ENCODE data around the gene PTF1A. TPM values are rescaled to one million over a fixed set of nuclear protein-coding genes. Genes with fewer than 3 reads are reported as not detected.

Gene PTF1A
- total RNA-seq, 1 donor from 2014 or later: not detected

- no peak overlapping the region for H3K4me3 Mint-ChIP-seq (ENCODE audit: unreplicated experiment)
Observed at GRCh38 chr10:23186697-23187096, 5.4 kb upstream of the PTF1A start.

DNA sequence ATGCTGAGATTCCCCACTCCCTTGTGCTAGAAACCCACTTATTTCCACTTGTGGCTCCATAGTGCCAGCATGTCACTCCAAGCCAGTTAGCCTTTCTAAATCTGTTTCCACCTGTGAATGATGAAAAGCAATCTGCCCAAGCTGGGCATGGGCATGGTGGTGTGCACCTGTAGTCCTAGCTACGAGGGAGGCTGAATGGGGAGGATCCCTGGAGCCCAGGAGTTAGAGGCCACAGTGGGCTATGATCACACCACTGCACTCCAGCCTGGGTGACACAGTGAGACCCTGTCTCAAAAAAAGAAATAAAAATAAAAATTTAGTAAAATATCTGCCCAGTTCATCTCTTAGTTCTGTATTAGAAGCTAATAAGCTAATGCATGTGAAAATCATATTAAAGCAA, 5.0 kb upstream of the PTF1A start:
- H3K36me3 Mint-ChIP-seq (ENCODE audit: unreplicated experiment): no peaks in the 10 kb centered on the region
- H3K9me3 Mint-ChIP-seq (ENCODE audit: unreplicated experiment): no peaks in the 10 kb centered on the region
- peaks cover 5% of the 10 kb centered on the region for H3K4me1 Mint-ChIP-seq (ENCODE audit: unreplicated experiment)
- H3K27me3 Mint-ChIP-seq (ENCODE audit: unreplicated experiment): peaks cover 44% of the 10 kb centered on the region
- no peak for DNase-seq (ENCODE audit: extremely low spot score, unreplicated experiment)
- H3K27ac Mint-ChIP-seq (ENCODE audit: unreplicated experiment): no peak overlapping the region
- no peak overlapping the region for H3K4me3 Mint-ChIP-seq (ENCODE audit: unreplicated experiment)
- no peak for TF ChIP-seq CTCF (IDR thresholded peaks at IDR 0.05)

More at GRCh38 chr10:23186697-23187096, 5.4 kb upstream of the PTF1A start:
- peaks cover 48% of the 10 kb centered on the region for H3K27me3 Mint-ChIP-seq (ENCODE audit: unreplicated experiment)
- DNase-seq (ENCODE audit: extremely low spot score, unreplicated experiment): no peak
- H3K9me3 Mint-ChIP-seq (ENCODE audit: unreplicated experiment): no peaks in the 10 kb centered on the region
- H3K4me1 Mint-ChIP-seq (ENCODE audit: unreplicated experiment): peaks cover 5% of the 10 kb centered on the region
- TF ChIP-seq CTCF (IDR thresholded peaks at IDR 0.05): no peak
- H3K27ac Mint-ChIP-seq (ENCODE audit: unreplicated experiment): no peak overlapping the region
- H3K36me3 Mint-ChIP-seq (ENCODE audit: unreplicated experiment): no peaks in the 10 kb centered on the region

DNA sequence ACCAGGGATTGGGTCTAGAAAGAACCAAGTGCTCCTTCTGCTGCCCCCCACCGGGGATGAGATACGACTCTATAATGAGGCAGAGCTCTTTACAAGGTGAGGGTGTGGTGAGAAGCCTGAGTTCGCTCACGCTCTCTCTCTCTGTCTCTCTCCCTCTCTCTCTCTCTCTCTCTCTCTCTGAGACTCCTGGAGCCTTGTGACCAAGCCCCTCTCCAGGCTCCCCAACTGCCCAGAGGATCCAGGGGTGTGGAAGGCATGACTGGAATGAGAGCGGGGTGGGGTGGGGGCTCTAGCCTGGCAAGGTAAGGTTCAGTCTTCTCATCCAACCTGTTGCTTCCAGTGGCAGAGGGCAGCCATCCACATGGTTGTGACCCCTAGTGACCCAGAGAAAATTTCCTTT, 3.1 kb upstream of the PTF1A start:
- Mint-ChIP-seq H3K36me3 (ENCODE audit: unreplicated experiment) (no peaks in the 10 kb centered on the region), H3K4me3 (ENCODE audit: unreplicated experiment) (no peak overlapping the region)

DNA sequence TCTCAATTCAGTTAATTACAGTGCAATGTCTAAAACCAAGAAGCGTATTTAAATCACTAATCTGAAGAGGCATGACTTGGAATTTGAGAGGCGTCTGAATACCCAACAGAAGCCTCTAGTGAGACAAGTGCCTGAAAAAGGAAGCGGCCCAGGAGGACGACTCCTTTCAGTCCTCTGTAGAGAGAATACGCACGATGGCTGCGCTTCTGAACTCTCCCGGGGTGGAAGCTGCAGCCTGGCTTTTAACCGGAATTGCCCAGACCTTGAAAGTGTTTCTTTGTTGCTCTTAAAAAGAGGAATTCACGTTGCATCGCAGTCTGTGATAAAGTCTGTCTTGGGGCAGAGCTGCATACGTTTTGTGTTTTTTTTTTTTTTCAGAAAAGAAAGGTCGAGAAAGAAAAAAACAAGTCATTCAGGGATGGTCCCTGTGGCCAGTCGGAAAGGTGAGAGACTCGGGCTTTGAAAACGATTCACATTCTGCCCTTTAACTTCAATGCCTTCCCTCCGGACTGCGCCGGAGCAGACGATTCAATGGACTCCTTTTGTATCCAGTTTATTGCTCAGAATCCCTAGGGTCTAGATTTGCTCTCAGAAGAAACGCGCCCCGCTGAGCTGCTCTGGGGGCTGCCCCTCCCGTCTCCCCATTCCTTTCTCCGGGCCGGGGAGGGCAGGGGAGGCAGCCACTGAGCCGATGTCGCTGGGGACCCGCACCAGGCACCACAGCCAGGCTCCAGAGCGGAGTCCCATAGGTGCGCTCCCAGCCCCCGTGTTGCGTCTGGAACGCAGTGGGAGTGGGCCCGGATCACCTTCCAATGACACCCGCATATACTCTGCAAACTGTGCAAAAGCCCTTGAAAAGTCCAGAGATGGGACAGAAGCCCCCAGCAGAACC, 994 bp upstream of the PTF1A start:
- H3K27ac Mint-ChIP-seq (ENCODE audit: unreplicated experiment): no peak overlapping the region

More for the DNA sequence above, 3.1 kb upstream of the PTF1A start:
- Mint-ChIP-seq H3K9me3 (ENCODE audit: unreplicated experiment) (no peaks in the 10 kb centered on the region), H3K27me3 (ENCODE audit: unreplicated experiment) (peaks cover 51% of the 10 kb centered on the region), H3K4me1 (ENCODE audit: unreplicated experiment) (peaks cover 7% of the 10 kb centered on the region), H3K27ac (ENCODE audit: unreplicated experiment) (no peak overlapping the region)
- DNase-seq (ENCODE audit: extremely low spot score, unreplicated experiment): no peak
- no peak for TF ChIP-seq CTCF (IDR thresholded peaks at IDR 0.05)

More for the DNA sequence above, 994 bp upstream of the PTF1A start:
- H3K9me3 Mint-ChIP-seq (ENCODE audit: unreplicated experiment): no peaks in the 10 kb centered on the region
- no peaks in the 10 kb centered on the region for H3K36me3 Mint-ChIP-seq (ENCODE audit: unreplicated experiment)
- peaks cover 59% of the 10 kb centered on the region for H3K27me3 Mint-ChIP-seq (ENCODE audit: unreplicated experiment)
- peaks cover 7% of the 10 kb centered on the region for H3K4me1 Mint-ChIP-seq (ENCODE audit: unreplicated experiment)
- TF ChIP-seq CTCF (IDR thresholded peaks at IDR 0.05): no peak
- no peak overlapping the region for H3K4me3 Mint-ChIP-seq (ENCODE audit: unreplicated experiment)
- no peak for DNase-seq (ENCODE audit: extremely low spot score, unreplicated experiment)

Data from osteocyte (in vitro differentiated cells).